ENCODE results near the gene GALNT15. TPM values are rescaled to one million over a fixed set of nuclear protein-coding genes. Genes with fewer than 3 reads are reported as not detected.

Gene GALNT15
- not detected for total RNA-seq

GRCh38 chr3:16174389-16174788 is at the start of gene GALNT15:
Gene GALNT15 (plus strand): TSS chr3:16174680. CDS start chr3:16175152, 472 bp downstream.
- Mint-ChIP-seq H3K27me3 (ENCODE audit: low read depth) (peaks cover 7% of the 10 kb centered on the region), H3K4me3 (no peak within 1 kb of the TSS), H3K4me1 (ENCODE audit: low read depth) (peaks cover 2% of the 10 kb centered on the region), H3K9me3 (no peaks in the 10 kb centered on the region), H3K27ac (no peak within 1 kb of the TSS), H3K36me3 (ENCODE audit: low read depth) (no peaks in the 10 kb centered on the region)
- CTCF ChIA-PET: interaction anchor here (1.1 to 1.3 kb wide), 2 partner anchors 125 to 128 kb away, joined by 3 to 4 read pairs; no protein-coding TSS in a partner anchor
- intact Hi-C loops (cut with micrococcal nuclease): no loop called here
- DNase-seq: no peak

- CTCF ChIA-PET: no interaction called here
- no peak for DNase-seq
- no peak overlapping the region for H3K27ac Mint-ChIP-seq
- intact Hi-C loops (cut with micrococcal nuclease): no loop called here
- H3K4me1 Mint-ChIP-seq (ENCODE audit: low read depth): no peaks in the 10 kb centered on the region
- no peaks in the 10 kb centered on the region for H3K36me3 Mint-ChIP-seq (ENCODE audit: low read depth)
- no peaks in the 10 kb centered on the region for H3K9me3 Mint-ChIP-seq
- H3K27me3 Mint-ChIP-seq (ENCODE audit: low read depth): no peaks in the 10 kb centered on the region
- H3K4me3 Mint-ChIP-seq: no peak overlapping the region
Measured at GRCh38 chr3:16126634-16127033, 47.8 kb upstream of the GALNT15 start.

DNA sequence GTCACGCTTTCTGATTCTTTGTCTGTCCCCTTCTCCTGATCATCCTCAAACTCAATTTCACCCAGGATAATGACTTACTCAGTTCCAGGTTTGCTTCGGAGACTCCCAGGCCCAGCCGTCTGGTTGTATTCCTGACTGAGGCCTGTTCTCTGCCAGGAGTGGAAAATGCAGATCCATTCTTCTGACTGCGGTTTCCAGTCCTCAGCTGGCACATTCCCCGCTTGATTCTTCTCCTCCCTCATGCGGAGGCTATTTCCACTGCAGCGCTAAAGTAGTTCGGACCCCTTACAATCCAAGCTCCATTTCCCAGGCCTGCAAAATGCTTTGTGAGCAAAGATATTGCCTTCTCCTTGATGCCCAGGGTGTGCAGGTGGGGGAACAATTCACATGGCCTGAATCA is 47.2 kb upstream of the GALNT15 start:
- H3K4me3 Mint-ChIP-seq: no peak overlapping the region
- intact Hi-C loops (cut with micrococcal nuclease): no loop called here
- DNase-seq: no peak
- no peaks in the 10 kb centered on the region for H3K9me3 Mint-ChIP-seq
- H3K4me1 Mint-ChIP-seq (ENCODE audit: low read depth): no peaks in the 10 kb centered on the region
- H3K36me3 Mint-ChIP-seq (ENCODE audit: low read depth): no peaks in the 10 kb centered on the region
- H3K27ac Mint-ChIP-seq: no peak overlapping the region
- H3K27me3 Mint-ChIP-seq (ENCODE audit: low read depth): no peaks in the 10 kb centered on the region
- CTCF ChIA-PET: no interaction called here

- intact Hi-C loops (cut with micrococcal nuclease): no loop called here
- no peaks in the 10 kb centered on the region for H3K9me3 Mint-ChIP-seq
Measured at GRCh38 chr3:16130066-16130465, 44.4 kb upstream of the GALNT15 start.

DNA sequence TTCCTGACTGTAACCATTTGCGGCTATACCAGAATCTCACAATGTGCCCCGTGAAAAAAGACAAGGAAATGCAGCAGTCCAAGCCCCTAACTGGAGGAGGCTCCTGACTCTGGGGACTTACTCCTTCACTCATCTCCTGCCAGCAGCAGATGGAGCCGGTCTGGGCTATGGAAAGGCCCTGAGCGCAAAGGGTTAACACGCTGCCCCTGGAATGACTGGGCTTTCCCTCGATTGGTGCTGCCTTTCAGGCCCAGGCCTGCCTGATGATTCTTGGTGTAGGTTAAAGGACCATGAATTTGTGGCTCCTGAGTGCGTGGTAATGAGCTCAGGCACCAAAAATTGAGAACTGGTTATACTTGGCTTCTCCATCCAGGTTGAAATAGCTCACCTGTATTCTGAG is 42.3 kb upstream of the GALNT15 start:
- no peak overlapping the region for H3K4me3 Mint-ChIP-seq
- no peak overlapping the region for H3K27ac Mint-ChIP-seq
- DNase-seq: no peak
- H3K36me3 Mint-ChIP-seq (ENCODE audit: low read depth): no peaks in the 10 kb centered on the region
- no peaks in the 10 kb centered on the region for H3K4me1 Mint-ChIP-seq (ENCODE audit: low read depth)
- no peaks in the 10 kb centered on the region for H3K27me3 Mint-ChIP-seq (ENCODE audit: low read depth)
- H3K9me3 Mint-ChIP-seq: peaks cover 3% of the 10 kb centered on the region
- CTCF ChIA-PET: interaction anchor here (0.9 to 1.4 kb wide), 2 partner anchors 60 to 83 kb away, joined by 3 read pairs; no protein-coding TSS in a partner anchor
- intact Hi-C loops (cut with micrococcal nuclease): no loop called here

More at GRCh38 chr3:16130066-16130465, 44.4 kb upstream of the GALNT15 start:
- no peaks in the 10 kb centered on the region for H3K27me3 Mint-ChIP-seq (ENCODE audit: low read depth)
- H3K27ac Mint-ChIP-seq: no peak overlapping the region
- no peaks in the 10 kb centered on the region for H3K4me1 Mint-ChIP-seq (ENCODE audit: low read depth)
- no peak for DNase-seq
- CTCF ChIA-PET: no interaction called here
- no peaks in the 10 kb centered on the region for H3K36me3 Mint-ChIP-seq (ENCODE audit: low read depth)
- no peak overlapping the region for H3K4me3 Mint-ChIP-seq

- no peak overlapping the region for H3K27ac Mint-ChIP-seq
- H3K36me3 Mint-ChIP-seq (ENCODE audit: low read depth): no peaks in the 10 kb centered on the region
- H3K9me3 Mint-ChIP-seq: peaks cover 4% of the 10 kb centered on the region
- no peaks in the 10 kb centered on the region for H3K27me3 Mint-ChIP-seq (ENCODE audit: low read depth)
- no peak for DNase-seq
- no peak overlapping the region for H3K4me3 Mint-ChIP-seq
- CTCF ChIA-PET: interaction anchor here (0.9 to 1.4 kb wide), 2 partner anchors 61 to 84 kb away, joined by 3 read pairs; no protein-coding TSS in a partner anchor
- H3K4me1 Mint-ChIP-seq (ENCODE audit: low read depth): no peaks in the 10 kb centered on the region
- intact Hi-C loops (cut with micrococcal nuclease): no loop called here
Measured at GRCh38 chr3:16132928-16133327, 41.6 kb upstream of the GALNT15 start.

- H3K36me3 Mint-ChIP-seq (ENCODE audit: low read depth): no peaks in the 10 kb centered on the region
- no peaks in the 10 kb centered on the region for H3K4me1 Mint-ChIP-seq (ENCODE audit: low read depth)
- H3K27ac Mint-ChIP-seq: no peak overlapping the region
- H3K9me3 Mint-ChIP-seq: peaks cover 4% of the 10 kb centered on the region
- intact Hi-C loops (cut with micrococcal nuclease): no loop called here
- no peak for DNase-seq
- CTCF ChIA-PET: interaction anchor here (0.6 to 1.3 kb wide), 5 partner anchors 8 to 44 kb away, joined by 3 to 4 read pairs (median 3); no protein-coding TSS in a partner anchor
- H3K4me3 Mint-ChIP-seq: no peak overlapping the region
- no peaks in the 10 kb centered on the region for H3K27me3 Mint-ChIP-seq (ENCODE audit: low read depth)
Measured at GRCh38 chr3:16134173-16134928, 40.1 kb upstream of the GALNT15 start.

DNA sequence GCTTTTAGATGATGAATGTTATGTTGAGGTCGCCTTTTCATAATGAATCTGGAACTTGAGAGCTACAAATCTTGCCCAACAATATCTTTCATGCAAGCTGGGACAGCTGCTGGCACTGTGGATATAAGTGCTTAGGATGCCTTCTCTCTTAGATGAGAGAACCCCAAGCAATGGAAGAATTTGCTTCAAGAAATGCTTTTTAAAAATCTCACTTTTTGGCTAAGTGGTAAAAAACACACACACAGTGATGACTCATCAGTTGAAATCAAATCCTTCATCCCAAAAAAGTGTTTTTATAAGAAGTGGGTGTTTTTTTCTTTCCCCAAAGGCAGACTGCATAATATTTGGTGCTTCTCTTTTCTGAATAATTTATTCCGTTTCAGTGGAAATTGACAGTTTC is 38.4 kb upstream of the GALNT15 start:
- Mint-ChIP-seq H3K9me3 (peaks cover 4% of the 10 kb centered on the region), H3K27ac (no peak overlapping the region), H3K27me3 (ENCODE audit: low read depth) (no peaks in the 10 kb centered on the region), H3K4me1 (ENCODE audit: low read depth) (no peaks in the 10 kb centered on the region), H3K4me3 (no peak overlapping the region), H3K36me3 (ENCODE audit: low read depth) (no peaks in the 10 kb centered on the region)
- intact Hi-C loops (cut with micrococcal nuclease): no loop called here
- CTCF ChIA-PET: interaction anchor here (1.3 kb wide), 1 partner anchor 110 kb away, joined by 3 read pairs; no protein-coding TSS in a partner anchor
- DNase-seq: no peak

DNA sequence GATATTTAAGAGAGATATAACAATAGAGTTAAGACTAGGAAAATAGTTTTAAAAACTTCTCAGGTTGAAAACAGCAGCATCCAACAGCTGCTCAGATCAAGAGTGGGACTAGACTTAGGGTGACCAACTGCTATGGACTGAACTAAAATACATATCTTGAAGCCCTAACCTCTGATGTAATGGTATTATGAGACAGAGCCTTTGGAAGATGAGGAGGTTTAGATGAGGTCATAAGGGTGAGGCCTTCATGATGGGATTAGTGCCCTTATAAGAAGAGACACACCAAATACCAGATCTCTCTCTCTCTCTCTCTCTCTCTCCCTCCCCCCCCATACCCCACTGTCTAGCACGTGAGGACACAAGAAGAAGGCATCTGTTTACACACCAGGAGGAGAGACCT is 37.4 kb upstream of the GALNT15 start:
- no peaks in the 10 kb centered on the region for H3K4me1 Mint-ChIP-seq (ENCODE audit: low read depth)
- CTCF ChIA-PET: interaction anchor here (0.8 kb wide), 1 partner anchor 88 kb away, joined by 3 read pairs; no protein-coding TSS in a partner anchor
- peaks cover 4% of the 10 kb centered on the region for H3K9me3 Mint-ChIP-seq
- no peak overlapping the region for H3K4me3 Mint-ChIP-seq
- H3K27ac Mint-ChIP-seq: no peak overlapping the region
- intact Hi-C loops (cut with micrococcal nuclease): no loop called here
- H3K27me3 Mint-ChIP-seq (ENCODE audit: low read depth): no peaks in the 10 kb centered on the region
- DNase-seq: no peak
- no peaks in the 10 kb centered on the region for H3K36me3 Mint-ChIP-seq (ENCODE audit: low read depth)

DNA sequence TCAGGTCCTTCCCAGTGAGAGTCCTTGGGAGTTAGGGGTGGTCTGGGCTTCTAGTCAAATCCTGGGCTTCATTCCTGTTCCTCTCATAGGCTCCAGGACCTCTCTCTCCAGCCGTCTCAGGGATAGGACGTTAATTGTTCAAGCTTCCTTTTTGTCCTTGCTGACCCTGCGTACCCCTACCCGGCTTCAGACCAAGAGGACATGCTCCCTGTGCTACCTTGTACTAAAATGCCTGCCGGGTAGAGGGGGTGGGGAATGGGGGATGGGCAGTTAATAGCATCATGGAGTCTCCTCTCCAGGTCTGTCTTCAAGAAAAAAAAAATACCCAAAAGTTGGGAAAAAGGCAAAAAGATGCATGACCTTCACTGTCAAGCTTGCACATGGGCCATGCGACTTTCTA is 36.5 kb upstream of the GALNT15 start:
- H3K4me3 Mint-ChIP-seq: no peak overlapping the region
- DNase-seq: no peak
- intact Hi-C loops (cut with micrococcal nuclease): no loop called here
- CTCF ChIA-PET: no interaction called here
- H3K27ac Mint-ChIP-seq: no peak overlapping the region
- peaks cover 4% of the 10 kb centered on the region for H3K9me3 Mint-ChIP-seq
- H3K27me3 Mint-ChIP-seq (ENCODE audit: low read depth): no peaks in the 10 kb centered on the region
- no peaks in the 10 kb centered on the region for H3K4me1 Mint-ChIP-seq (ENCODE audit: low read depth)
- no peaks in the 10 kb centered on the region for H3K36me3 Mint-ChIP-seq (ENCODE audit: low read depth)

- peaks cover 13% of the 10 kb centered on the region for H3K9me3 Mint-ChIP-seq
- no peak overlapping the region for H3K4me3 Mint-ChIP-seq
- no peak for DNase-seq
- intact Hi-C loops (cut with micrococcal nuclease): no loop called here
- H3K27me3 Mint-ChIP-seq (ENCODE audit: low read depth): no peaks in the 10 kb centered on the region
- CTCF ChIA-PET: interaction anchor here (0.6 to 1.1 kb wide), 4 partner anchors 10 to 972 kb away, joined by 3 to 4 read pairs (median 3); no protein-coding TSS in a partner anchor
- no peak overlapping the region for H3K27ac Mint-ChIP-seq
- H3K36me3 Mint-ChIP-seq (ENCODE audit: low read depth): no peaks in the 10 kb centered on the region
- no peaks in the 10 kb centered on the region for H3K4me1 Mint-ChIP-seq (ENCODE audit: low read depth)
Measured at GRCh38 chr3:16140116-16140893, 34.2 kb upstream of the GALNT15 start.

DNA sequence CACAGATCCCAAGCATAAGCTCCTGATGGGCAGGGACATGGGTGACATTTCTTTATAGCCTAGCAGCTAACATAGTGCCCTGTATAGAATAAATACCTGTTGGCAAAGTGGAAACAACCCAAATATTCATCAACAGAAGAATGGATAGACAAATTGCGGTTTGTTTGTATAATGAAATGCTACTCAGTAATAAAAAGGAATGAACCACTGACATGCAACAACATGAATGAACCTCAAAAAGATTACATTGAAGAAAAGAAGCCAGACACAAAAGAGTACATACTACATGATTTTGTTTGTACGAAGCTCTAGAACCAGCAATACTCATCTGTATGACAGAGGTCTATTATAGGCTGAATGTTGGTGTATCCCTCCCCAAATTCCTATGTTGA is 33.6 kb upstream of the GALNT15 start:
- intact Hi-C loops (cut with micrococcal nuclease): no loop called here
- no peak overlapping the region for H3K27ac Mint-ChIP-seq
- H3K4me1 Mint-ChIP-seq (ENCODE audit: low read depth): no peaks in the 10 kb centered on the region
- no peaks in the 10 kb centered on the region for H3K36me3 Mint-ChIP-seq (ENCODE audit: low read depth)
- no peak for DNase-seq
- H3K9me3 Mint-ChIP-seq: peaks cover 13% of the 10 kb centered on the region
- no peak overlapping the region for H3K4me3 Mint-ChIP-seq
- H3K27me3 Mint-ChIP-seq (ENCODE audit: low read depth): no peaks in the 10 kb centered on the region
- CTCF ChIA-PET: interaction anchor here (0.6 to 1.1 kb wide), 3 partner anchors 49 to 972 kb away, joined by 3 to 4 read pairs (median 3); no protein-coding TSS in a partner anchor
